Ovary (tissue), 9 donors: ENCODE measurements around the gene AQP2. TPM values are rescaled to one million over a fixed set of nuclear protein-coding genes. Genes with fewer than 3 reads are reported as not detected.

ENCODE experiments used
- DNase-seq, 5 donors: peaks; one replicate each; pipeline ENCODE4 v3.0.0-alpha.2; 2019 to 2020
- H3K27ac ChIP-seq, 2 donors: fragments of 200-600 bp; one replicate each; pipeline versions ENCODE4 v1.5.1 to v1.8.0; 2019 to 2022
- H3K27me3 ChIP-seq: fragments of 200-600 bp; one replicate; pipeline ENCODE4 v1.8.0; 2022
- H3K36me3 ChIP-seq: fragments of 200-600 bp; sonication (generic); one replicate; pipeline ENCODE4 v1.5.1; 2019
- H3K4me1 ChIP-seq: one replicate; pipeline ENCODE4 v1.8.1; 2013; ENCODE audit warnings: mild to moderate bottlenecking, moderate library complexity; ENCODE audit not compliant: insufficient read depth
- H3K4me3 ChIP-seq: fragments of 200-600 bp; sonication (generic); one replicate; pipeline ENCODE4 v1.5.1; 2017
- H3K9me3 ChIP-seq, 2 donors: fragments of 200-600 bp in 1 of 2; sonication (generic) in 1 of 2; one replicate each; pipeline versions ENCODE4 v1.5.1 to v1.8.1; 2013 to 2019; ENCODE audit warnings: mild to moderate bottlenecking in 1 of 2, moderate library complexity in 1 of 2
- CTCF ChIP-seq, 3 donors: fragments of 450-650 bp in 2 of 3; fragments of 200-600 bp in 1 of 3; IDR thresholded peaks; one replicate each; pipeline versions ENCODE4 v1.5.1 to v1.8.0; 2016 to 2022; ENCODE audit warnings: antibody characterized with exemption in 3 of 3, mild to moderate bottlenecking in 1 of 3
- EP300 ChIP-seq: sonication (generic); formaldehyde crosslinking; IDR thresholded peaks from one replicate; pipeline ENCODE4 v1.6.1; 2017; ENCODE audit warnings: antibody characterized with exemption
- POLR2A ChIP-seq: fragments of 450-650 bp; IDR thresholded peaks from one replicate; pipeline ENCODE4 v1.6.1; 2017; ENCODE audit warnings: antibody characterized with exemption, mild to moderate bottlenecking, moderate library complexity
- WGBS, 3 donors: extraction: QIAGEN DNeasy Blood & Tissue Kit in 1 of 3; methylation state at CpG; one replicate each; pipeline versions ENCODE4 v1.1.5 to v1.1.7; 2013 to 2017; 5-methylcytosine and 5-hydroxymethylcytosine counted together
- intact Hi-C, 4 donors: fragments of 100-400 bp; cut with DNase I; formaldehyde crosslinking; loops; one replicate each; pipeline versions ENCODE4 v1.11.0 to v1.15.1; 2022 to 2023
- polyA plus RNA-seq, 2 donors: library from polyadenylated mRNA; stranded (reverse); fragments of 200-250 nt in 1 of 2; fragments of 350-450 nt in 1 of 2; fragmentation: Illumina TruSeq in 1 of 2; extraction: RNeasy Lipid Tissue Mini Kit (QIAGEN cat#74804) in 1 of 2; gene quantifications; one replicate each; pipeline ENCODE4 v1.2.3, GENCODE V29; 2013 to 2014
- total RNA-seq, 7 donors: library from RNA; depleted of rRNA in 2 of 7; stranded (reverse); fragments of >200 nt in 2 of 7; fragmentation: NEBNext Ultra II Directional in 3 of 7; extraction: Animal tissue kit (Norgen Biotek cat#: 25700) in 3 of 7; gene quantifications; one replicate each; pipeline versions ENCODE4 v1.1.0 to v1.2.4, GENCODE V29; 2016 to 2023
- donor health status: DM: no; HTN: no; CAD: no; lungs with moderate emphysema.
- donor health status: DM: no; HTN: no; CAD: no.
- donor health status: Bipolar disorder and iron deficiency.
- donor health status: DM: yes; HTN: yes; CAD: no.
- donor health status: DM: no; HTN: no; CAD: no.
- donor health status: DM: yes; HTN: yes; CAD: no.

The AQP2 gene
- total and polyA plus RNA-seq, 9 donors, result 0.11 to 3.7 (median 2.1) TPM; not detected in 6

- WGBS, 3 donors, result 27 to 31% (median 30%) methylated on average over 15 of the region's 15 CpGs
- intact Hi-C loops, result loop anchor here in 2 of 4 donors (5.0 kb wide), 2 partner anchors 78 to 93 kb away; no protein-coding TSS in a partner anchor
- no peak overlapping the region for H3K27ac ChIP-seq
- peak in 1 of 3 donors; percentile 29 for TF ChIP-seq CTCF (IDR thresholded peaks at IDR 0.05)
- TF ChIP-seq EP300, result no peak
- no peak for TF ChIP-seq POLR2A
- no peaks in the 10 kb centered on the region for H3K27me3 ChIP-seq
- H3K4me1 ChIP-seq, result peaks cover 8% of the 10 kb centered on the region
- H3K9me3 ChIP-seq, result no peaks in the 10 kb centered on the region
- H3K36me3 ChIP-seq, result no peaks in the 10 kb centered on the region
- H3K4me3 ChIP-seq, result no peak overlapping the region
- peak; percentile 40 to 68 (median 58) for DNase-seq
Observed at GRCh38 chr12:49974231-49974675, 23.7 kb downstream of the AQP2 start.

DNA sequence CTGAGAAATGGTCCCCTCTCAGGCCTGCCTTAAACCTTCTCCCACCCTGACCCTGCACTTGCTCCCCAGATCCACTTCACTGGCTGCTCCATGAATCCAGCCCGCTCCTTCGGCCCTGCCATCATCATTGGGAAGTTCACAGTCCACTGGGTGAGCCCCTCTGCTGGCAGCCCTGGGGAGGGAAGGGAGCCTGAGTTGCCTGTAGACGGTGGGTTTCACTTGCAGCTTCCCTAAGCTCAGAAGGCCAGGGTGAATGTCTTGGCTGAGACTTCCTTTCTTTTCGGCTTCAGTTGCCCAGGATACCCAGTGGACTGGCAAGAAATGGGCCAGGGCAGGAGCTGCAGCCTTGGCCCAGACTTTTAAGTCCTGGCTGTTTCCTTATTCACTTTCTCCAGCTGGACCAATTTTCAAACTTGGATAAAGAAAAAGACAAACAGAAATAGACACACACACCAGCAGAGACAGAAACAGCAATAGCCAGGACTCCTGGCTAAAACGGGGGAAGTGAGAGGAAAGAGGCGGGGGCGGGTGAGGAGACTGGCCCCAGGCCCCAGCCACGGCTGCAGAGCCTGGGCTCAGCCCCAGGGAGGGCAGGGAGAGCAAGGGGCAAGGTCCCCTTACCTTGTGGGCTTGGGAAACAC, 24.3 kb downstream of the AQP2 start:
- no peak overlapping the region for H3K27ac ChIP-seq

GRCh38 chr12:49975318-49975761, 24.8 kb downstream of the AQP2 start:
- no peak for TF ChIP-seq CTCF (IDR thresholded peaks at IDR 0.05)
- no peak for TF ChIP-seq POLR2A
- TF ChIP-seq EP300, result no peak
- intact Hi-C loops, result no loop called here
- Histone ChIP-seq H3K27me3 (no peaks in the 10 kb centered on the region), H3K36me3 (no peaks in the 10 kb centered on the region), H3K9me3 (no peaks in the 10 kb centered on the region), H3K4me1 (peaks cover 8% of the 10 kb centered on the region), H3K4me3 (no peak overlapping the region), H3K27ac (no peak overlapping the region)
- no peak for DNase-seq
- 37 to 49% (median 48%) methylated on average over 17 of the region's 17 CpGs for whole genome bisulfite sequencing, 3 donors

More for the DNA sequence above, 24.3 kb downstream of the AQP2 start:
- intact Hi-C loops, result loop anchor here in 2 of 4 donors (5.0 kb wide), 2 partner anchors 78 to 93 kb away; no protein-coding TSS in a partner anchor
- WGBS, 3 donors, result 21 to 22% (median 22%) methylated on average over 8 of the region's 8 CpGs
- Histone ChIP-seq H3K4me1 (peaks cover 8% of the 10 kb centered on the region), H3K9me3 (no peaks in the 10 kb centered on the region), H3K27me3 (no peaks in the 10 kb centered on the region), H3K36me3 (no peaks in the 10 kb centered on the region), H3K4me3 (no peak overlapping the region)
- no peak for DNase-seq
- TF ChIP-seq CTCF (IDR thresholded peaks at IDR 0.05) (no peak), EP300 (no peak), POLR2A (no peak)

DNA sequence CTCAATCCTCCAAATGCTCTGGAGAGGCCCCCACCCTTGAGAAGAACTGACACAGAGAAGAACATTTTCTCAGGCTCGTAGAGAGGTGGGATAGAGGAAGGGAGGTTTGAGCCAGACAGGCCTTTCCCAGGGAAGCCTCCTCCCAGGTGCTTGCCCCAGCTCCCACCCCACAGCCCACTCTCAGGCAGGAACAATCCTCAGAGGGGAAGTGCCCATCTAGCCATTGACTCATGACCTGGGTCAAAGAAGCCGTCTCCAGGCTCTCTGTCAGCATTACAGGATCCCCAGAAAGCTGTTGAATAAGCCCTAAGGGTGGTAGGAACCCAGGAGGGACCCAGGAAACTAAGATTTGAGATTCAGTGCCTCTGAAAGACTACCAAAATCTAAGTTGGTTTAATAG, 26.0 kb downstream of the AQP2 start:
- DNase-seq, result no peak
- Histone ChIP-seq H3K36me3 (no peaks in the 10 kb centered on the region), H3K27me3 (no peaks in the 10 kb centered on the region), H3K9me3 (no peaks in the 10 kb centered on the region), H3K4me1 (peaks cover 8% of the 10 kb centered on the region), H3K4me3 (no peak overlapping the region), H3K27ac (no peak overlapping the region)
- TF ChIP-seq POLR2A, result no peak
- no peak for TF ChIP-seq CTCF (IDR thresholded peaks at IDR 0.05)
- no peak for TF ChIP-seq EP300
- intact Hi-C loops, result no loop called here
- WGBS, 3 donors, result 91 to 97% (median 96%) methylated on average over 2 of the region's 2 CpGs
